ENCODE measurements around the gene SERTAD3.

Gene SERTAD3

GRCh38 chr19:40425450-40426287, 18.5 kb downstream of the SERTAD3 start, which contains the start of gene SERTAD1:
SERTAD1 (minus strand) TSS chr19:40425992; CDS start chr19:40423546, 2,446 bp downstream.
- peak; percentile 100 for DNase-seq (ENCODE audit: low read depth in 2 of 2)

GRCh38 chr19:40424637-40425449, 19.3 kb downstream of the SERTAD3 start:
- no peak for DNase-seq (ENCODE audit: low read depth in 2 of 2)

- no peak for DNase-seq (ENCODE audit: low read depth in 2 of 2)
Measured at GRCh38 chr19:40423938-40424337, 20.2 kb downstream of the SERTAD3 start.

DNA sequence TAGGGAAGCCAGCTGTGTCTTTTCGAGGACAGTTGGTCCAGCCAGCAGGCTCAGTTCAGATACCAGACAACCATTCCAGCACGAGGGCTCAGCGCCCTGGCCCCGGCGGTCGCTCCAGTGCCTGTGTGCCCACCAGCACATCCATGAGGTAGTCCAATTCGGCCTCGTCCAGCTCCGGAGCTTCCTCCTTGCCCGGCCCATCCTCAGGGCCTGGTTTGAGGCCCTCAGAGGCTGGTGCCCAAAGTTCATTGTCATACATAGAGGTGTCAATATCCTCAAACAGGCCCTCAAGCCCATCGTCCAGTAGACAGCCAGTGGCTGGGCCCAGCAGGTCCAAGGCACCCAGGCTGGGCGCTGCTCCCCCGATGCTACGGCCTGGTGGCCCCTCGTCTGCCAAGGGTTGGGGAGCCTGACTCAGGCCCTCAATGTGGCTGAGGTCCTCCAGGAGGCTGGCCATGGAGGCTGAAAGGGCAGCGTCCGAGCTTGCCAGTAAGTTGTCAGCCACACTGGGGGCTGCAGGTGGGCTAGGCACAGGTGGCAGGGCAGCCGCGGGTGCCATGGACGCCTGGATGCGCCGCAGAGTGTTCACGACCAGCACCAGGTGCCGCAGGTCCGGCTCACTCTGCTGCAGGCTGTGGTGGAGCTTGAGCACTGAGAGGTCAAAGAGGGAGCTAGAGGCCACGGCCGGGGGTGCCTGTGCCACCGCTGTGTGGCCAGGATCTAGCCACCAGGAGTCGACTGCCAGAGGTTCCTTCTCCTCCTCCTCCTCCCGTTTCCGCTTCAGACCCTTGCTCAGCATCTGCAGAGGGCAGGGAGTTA, 21.2 kb downstream of the SERTAD3 start:
- no peak for DNase-seq (ENCODE audit: low read depth in 2 of 2)

- no peak for DNase-seq (ENCODE audit: low read depth in 2 of 2)
Measured at GRCh38 chr19:40421993-40422747, 22.0 kb downstream of the SERTAD3 start.

- peak; percentile 56 to 66 for DNase-seq (ENCODE audit: low read depth in 2 of 2)
Measured at GRCh38 chr19:40420766-40421765, 23.1 kb downstream of the SERTAD3 start.

DNA sequence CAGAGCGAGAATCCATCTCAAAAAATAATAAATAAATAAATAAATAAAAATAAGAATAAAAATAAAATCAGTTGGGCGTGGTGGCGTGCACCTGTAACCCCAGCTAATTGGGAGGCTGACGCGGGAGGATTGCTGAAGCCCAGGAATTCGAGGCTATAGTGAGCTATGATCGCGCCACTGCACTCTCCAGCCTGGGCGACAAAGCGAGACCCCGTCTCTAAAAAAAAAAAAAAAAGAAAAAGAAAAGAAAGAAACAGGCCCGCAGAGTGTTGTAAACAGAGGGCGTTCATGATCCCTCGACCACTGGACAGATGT, 23.7 kb downstream of the SERTAD3 start:
- no peak for DNase-seq (ENCODE audit: low read depth in 2 of 2)

GRCh38 chr19:40419780-40420179, 24.4 kb downstream of the SERTAD3 start:
- no peak for DNase-seq (ENCODE audit: low read depth in 2 of 2)

- no peak for DNase-seq (ENCODE audit: low read depth in 2 of 2)
Measured at GRCh38 chr19:40419066-40419612, 25.0 kb downstream of the SERTAD3 start.

- no peak for DNase-seq (ENCODE audit: low read depth in 2 of 2)
Measured at GRCh38 chr19:40418040-40418439, 26.1 kb downstream of the SERTAD3 start.

- DNase-seq (ENCODE audit: low read depth in 2 of 2) = no peak
Measured at GRCh38 chr19:40417643-40417981, 26.5 kb downstream of the SERTAD3 start.

- no peak for DNase-seq (ENCODE audit: low read depth in 2 of 2)
Measured at GRCh38 chr19:40416918-40417642, 27.1 kb downstream of the SERTAD3 start.

DNA sequence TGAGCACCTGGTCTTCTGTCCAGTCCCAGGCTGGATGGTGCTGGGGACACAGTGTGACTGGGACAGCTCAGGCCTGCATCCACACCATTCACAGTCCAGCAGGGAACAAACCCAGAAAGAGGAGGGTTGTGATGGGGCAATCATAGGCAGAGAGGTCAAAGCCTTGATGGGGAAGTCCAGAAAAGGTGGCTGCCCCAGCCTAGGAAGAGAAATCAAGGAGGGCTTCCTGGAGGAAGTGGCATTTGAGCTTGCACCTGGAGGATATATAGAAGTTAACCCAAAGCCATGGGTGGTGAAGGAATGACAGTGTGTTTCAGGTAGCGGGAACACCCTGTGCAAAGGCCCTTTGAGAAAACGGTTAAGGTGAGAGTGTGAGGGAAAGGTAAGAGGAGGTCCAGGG, 28.4 kb downstream of the SERTAD3 start:
- DNase-seq (ENCODE audit: low read depth in 2 of 2) = no peak

GRCh38 chr19:40414542-40415535, 29.3 kb downstream of the SERTAD3 start:
- no peak for DNase-seq (ENCODE audit: low read depth in 2 of 2)

DNA sequence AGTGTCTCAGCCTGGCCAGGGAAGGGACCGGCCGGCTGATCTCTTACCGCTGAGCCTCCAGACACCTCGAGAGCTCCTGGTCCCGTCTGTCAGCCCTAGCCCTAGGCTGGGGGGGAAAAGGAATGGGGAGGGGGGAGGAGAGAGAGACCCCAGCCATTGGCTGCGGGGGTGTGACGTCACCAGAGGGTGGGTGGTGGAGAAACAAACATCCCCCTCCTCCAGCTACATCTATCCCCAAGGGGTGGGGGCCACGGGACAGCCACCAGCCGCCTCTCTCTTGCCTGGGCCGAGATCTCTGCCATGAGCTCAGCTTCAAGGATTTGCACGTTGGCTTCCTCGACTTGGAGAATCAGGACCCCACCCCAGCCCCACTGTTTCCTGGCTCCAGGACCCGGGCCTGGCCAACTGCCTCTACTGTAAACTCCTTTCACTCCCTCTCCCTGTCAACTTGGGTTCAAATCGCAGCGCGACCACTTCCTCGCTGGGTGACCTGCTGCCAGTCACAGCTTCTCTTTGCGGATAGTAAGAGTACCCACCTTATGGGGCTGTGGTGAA, 30.8 kb downstream of the SERTAD3 start, which contains the start of gene PRX:
Gene PRX, minus strand, starts transcription at position 88 of the 555 bp plus-strand sequence. CDS start 5,446 bp downstream, outside the sequence.
- DNase-seq (ENCODE audit: low read depth in 2 of 2) = no peak

DNA sequence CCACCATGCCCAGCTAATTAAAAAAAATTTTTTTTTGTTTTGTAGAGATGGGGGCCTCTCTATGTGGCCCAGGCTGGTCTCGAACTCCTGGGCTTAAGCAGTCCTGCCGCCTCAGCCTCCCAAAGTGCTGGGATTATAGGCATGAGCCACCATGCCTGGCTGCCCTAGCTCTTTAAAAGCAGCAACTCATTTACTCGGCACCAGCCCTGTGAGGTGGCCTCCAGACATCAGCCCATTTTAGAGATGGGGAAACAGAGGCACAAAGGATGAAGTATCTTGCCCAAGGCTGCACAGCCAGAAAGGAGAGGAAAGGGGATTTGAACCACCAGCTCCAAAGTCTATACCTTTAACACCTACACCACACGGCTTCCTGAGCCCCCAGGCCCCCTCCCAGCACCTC, 31.3 kb downstream of the SERTAD3 start:
- no peak for DNase-seq (ENCODE audit: low read depth in 2 of 2)

GRCh38 chr19:40411958-40412499, 32.1 kb downstream of the SERTAD3 start:
- no peak for DNase-seq (ENCODE audit: low read depth in 2 of 2)
